HuH-7.5 (cell line): ENCODE results near the gene OPCML.

Source experiments
- DNase-seq: peaks from one replicate; pipeline ENCODE4 v3.0.0; 2011; ENCODE audit warnings: low spot score

Gene OPCML

GRCh38 chr11:132728026-132728425 is 804.3 kb downstream of the OPCML start:
- DNase-seq: no peak

GRCh38 chr11:132721526-132721925 is 810.8 kb downstream of the OPCML start:
- DNase-seq: no peak

DNA sequence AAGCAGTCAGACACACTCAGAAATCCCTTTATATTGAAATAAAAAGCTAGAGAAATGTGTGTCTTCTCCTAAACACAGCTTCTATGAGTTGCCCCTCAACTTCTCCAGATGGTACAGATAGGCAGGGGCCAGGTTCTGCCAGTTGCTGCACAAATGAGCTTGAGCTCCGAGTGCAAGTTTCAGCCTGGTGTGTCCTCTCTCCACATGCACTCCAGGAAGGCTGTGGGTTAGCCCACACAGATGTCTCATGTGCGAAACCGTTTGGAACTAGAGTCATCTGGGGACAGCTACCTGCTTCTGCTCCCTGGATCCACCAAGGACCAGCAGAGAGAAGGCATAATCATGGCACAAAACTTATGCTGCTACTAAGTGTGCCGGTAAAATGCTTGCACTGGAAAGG is 812.6 kb downstream of the OPCML start:
- no peak for DNase-seq

DNA sequence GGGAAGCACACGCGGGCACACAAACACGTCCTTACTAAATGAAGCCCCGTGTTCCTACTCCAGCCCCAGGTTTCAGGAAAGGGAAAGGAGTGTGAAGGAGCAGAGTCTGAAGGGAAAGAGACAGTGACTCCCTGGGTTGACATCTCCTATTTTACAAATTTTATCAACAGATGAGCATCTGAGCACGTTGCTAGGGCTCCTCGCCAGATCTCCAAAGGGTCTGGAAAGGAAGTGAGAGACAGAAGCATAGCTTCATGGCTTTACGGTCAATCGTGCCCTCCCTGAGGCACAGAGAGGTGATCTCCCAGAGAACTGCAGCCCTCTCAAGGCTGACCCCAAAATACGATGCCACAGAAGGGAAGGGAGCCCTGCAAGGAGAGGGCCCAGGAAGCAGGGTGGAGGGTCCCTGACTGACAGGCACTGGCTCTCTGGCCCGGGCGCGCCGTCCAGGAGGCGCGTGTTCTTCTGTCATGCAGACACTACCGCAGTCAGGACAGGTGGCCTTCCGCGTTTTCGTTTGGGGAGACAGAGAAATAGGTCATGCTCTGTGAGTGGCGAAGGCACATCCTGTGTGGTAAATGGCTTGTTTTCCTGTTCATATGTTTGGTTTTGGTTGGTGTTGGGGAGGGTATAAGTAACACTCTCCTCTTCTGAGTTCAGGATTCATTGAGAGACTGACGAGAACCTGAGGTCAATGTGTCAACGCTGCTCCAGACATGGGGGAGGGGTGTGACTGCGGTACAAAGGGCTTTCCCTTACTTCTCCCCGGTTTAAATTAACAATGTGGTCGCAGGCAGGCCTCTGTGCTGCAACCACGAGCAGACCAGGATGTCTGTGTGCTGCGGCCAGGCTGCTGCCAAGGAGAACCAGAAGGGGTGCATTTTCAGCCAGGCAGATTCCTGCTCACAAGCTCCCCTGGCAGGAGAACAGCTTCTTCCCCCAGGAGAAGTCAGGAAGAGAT is 813.3 kb downstream of the OPCML start:
- DNase-seq: no peak

DNA sequence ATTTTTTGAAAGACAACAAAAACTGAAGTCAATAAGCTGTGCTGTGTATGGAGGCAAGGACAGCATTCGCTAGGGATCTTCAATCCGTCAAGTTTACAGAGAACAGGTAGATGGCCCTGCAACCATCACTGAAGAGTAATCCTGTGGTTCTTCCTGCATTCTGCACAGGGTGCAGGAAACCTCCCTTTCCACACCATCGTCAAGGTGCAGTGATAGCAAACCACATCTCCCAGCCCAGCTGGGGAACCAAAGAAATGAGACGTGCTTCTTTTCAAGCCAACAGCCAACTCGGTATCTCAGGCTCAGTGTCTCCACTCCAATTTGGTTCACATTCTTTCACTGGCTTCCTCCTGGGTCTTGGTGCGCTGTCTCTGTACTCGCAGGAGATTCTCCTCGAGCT is 814.5 kb downstream of the OPCML start:
- DNase-seq: no peak

- no peak for DNase-seq
Measured at GRCh38 chr11:132716037-132716436, 816.3 kb downstream of the OPCML start.

DNA sequence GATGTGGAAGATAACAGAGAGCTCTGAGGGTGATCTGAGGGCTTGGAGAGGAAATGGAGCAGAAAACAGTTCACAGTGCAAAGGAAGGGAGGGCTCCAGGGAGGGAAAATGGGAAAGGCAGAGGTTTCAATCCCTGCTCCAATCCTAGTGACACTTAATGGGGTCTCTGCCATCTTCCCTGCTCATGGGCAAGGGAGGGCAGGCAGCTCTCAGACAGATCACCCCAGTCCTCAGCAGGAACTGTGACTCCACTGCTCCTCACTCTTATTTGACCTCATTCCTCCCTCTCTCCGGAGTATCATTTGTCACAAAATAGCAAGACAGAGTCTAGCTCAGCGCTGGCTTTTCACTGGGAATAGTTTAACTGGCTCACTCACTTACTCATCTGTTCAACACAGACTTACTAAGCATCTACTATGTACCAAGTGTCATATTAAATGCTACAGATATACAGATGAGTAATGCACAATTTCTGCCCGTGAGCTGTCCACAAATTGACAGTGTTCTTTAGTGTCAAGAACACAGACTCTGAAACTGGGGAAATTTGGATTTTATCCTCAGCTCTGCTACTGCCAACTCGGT is 817.4 kb downstream of the OPCML start:
- no peak for DNase-seq

DNA sequence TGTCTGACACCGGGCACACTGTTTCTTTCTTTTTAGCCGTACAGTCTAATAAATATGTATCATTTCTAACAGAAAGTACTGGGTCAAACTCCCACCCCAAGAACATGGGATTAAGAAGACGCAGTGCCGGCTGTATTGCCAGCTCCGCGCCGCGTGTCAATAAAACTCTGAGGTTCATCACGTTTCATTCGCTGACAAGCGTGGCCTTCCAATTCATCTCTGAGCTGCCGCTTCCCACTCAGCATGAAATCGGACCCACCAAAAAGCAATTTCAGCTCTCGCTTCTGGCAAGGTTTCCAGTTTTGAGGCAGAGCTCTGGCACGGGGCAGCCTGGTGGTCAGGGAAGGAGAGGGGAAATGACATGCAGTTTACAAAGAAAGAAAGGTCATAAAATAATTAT is 819.8 kb downstream of the OPCML start:
- no peak for DNase-seq

- DNase-seq: no peak
Measured at GRCh38 chr11:132704781-132705375, 827.4 kb downstream of the OPCML start.

DNA sequence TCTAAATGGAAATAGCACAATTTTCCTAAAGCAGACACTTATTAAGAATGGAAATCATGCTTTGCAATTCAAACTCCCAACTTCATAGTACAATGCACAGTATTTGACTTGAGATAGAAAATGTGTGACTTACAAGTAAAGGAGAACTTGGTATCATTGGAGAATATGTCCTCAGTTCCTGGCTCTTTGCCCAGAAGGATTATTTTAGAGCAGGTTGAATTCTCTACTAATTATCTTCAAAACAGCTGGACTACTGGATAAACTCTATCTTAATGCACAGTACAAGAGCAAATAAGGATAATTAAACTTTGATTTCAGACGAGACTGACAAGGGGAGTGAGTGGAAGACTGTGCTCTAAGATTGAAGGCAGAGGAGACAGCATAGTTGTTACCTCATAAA is 839.4 kb downstream of the OPCML start:
- DNase-seq: no peak

DNA sequence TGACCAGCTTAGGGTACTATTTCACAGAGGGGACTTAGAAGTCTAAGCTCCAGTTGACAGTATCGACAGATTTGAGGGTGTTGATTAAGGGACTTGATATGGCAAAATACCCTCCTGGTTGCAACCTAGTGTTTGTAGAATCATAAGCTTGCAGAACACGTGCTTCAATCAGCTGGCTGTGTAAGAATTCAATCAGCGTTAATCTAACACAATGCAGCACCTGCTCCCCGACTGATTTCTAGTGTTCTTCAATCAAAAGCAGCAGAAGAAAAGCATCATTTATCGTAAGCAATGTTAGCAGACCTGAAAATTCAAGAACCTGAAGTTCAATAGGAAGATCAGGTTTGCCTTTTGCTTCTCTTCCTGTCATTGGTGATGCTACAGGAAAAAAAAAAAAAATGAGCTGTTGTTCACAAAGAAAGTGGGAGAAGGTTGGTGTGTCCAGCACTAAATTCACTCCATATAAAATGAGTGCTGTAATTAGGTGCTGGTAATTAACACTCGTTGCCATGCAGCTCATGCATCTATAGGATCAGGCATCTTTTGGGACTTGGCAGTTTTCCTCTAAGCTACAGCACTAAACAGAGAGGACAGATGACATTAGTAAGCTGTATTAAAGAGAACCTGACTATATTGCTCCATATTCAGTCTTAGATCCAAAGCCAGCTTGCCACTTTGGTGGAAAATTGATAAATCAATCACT is 840.3 kb downstream of the OPCML start:
- DNase-seq: no peak

GRCh38 chr11:132686886-132687285 is 845.4 kb downstream of the OPCML start:
- no peak for DNase-seq

DNA sequence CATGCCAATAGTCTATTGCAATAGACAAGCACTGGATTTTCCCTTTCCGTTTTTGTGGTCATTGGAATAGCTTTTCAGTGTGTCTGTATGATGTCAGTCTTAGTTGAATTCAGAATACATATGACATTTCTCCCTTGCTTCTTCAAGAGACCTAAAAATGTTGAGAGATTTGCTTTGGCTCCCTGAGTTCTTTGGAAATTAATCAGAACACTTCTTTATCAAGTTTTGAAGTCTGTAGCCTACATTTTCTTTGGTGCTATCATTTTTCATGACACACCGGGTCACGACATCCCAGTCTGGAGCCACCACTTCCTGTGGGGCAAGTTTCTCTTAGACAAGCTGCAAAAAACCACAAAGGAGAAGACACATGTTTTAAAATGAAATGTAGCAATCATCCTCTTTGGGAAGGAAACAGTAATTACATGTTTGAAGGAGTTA is 847.1 kb downstream of the OPCML start:
- DNase-seq: no peak

DNA sequence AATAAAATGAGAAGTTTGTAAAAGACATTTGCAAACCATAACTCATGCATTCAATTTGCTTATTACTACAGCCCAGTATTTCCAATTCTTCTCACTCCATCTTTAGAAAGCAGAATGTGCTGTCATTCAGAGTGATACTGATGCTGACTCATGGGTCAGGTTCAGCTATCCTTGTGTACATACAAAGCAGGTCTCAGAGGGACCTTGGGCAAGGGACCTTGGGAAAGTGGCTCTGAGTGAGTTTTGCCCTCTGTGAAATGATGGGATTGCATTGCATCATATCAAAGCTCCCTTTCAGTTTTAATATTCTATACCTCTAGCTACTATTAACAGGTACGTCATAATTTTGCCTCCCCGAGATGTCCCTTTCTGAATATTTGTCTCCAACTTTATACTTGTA is 848.7 kb downstream of the OPCML start:
- no peak for DNase-seq

DNA sequence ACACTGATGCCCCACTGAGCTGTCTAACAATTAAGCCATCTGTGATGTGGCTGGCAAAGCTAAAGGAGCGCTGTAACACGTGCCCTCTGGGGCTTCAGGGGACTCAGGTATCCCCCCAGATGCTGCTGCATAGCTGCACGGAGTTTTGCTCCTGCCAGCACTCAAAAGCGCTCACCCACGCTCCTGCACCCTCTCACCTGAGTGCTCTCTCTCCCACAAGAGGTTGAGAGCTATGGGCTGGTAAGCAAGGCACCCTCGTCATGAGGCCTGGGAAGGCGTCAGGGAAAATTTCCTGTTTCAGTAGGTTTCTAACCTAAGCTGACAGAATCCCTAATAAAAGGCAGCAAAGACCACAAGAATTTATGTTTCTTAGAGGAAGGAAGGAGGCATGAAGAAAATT is 850.3 kb downstream of the OPCML start:
- DNase-seq: no peak

DNA sequence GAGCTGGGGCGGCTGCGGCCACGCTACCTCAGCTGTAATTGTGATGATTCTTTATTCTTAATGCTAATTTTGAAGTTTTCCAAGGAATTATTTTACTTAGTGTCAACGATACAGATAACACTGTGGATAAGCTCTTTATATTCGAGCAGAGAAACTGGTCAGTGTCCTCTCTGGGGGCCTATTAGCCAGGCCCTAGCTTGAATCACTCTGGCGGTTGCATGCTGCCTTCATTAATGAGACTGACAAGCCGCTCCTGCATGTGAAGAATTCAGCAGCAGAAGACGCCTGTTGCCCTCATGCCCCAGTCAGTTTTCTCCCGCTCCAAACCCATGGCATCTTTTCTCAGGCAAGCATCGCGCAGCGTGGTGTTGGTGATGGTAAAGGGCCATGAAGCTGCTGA is 851.7 kb downstream of the OPCML start:
- DNase-seq: no peak

- DNase-seq: no peak
Measured at GRCh38 chr11:132674151-132674550, 858.1 kb downstream of the OPCML start.

GRCh38 chr11:132671851-132672370 is 860.4 kb downstream of the OPCML start:
- DNase-seq: no peak

DNA sequence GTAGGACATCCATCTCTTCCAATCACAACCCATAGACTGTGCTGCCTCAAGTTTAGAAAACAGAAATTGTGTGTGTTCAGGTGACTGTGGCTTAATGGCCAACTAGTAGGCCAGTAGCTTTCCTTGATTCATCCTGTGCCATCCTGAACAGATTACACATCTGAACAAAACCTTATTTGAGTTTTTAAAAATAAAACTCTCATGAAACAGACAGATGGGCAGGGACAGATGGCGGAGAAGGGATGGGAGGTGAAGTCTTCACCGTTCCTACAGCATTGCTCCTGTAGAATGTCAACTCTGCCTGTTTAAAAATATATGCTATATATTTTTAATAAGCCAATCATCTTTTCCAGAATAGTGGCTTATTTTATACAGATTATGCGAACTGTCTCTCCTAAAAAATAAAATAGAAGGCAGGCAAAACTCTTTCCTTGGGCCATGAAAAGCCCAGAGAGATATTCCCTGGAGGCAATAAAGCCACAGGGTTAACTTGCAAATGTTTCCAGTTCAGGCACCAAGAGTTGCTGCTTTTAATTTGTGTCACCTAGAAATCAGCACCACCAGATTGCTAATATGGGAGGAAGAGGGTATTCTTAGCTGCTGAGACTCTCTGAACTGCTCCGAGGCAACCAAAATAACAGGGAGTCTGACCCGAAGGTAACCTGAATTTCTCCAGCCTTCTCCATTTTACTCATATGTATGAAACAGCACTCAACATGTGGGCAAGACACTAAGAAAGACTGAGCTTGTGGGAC is 861.2 kb downstream of the OPCML start:
- DNase-seq: no peak

DNA sequence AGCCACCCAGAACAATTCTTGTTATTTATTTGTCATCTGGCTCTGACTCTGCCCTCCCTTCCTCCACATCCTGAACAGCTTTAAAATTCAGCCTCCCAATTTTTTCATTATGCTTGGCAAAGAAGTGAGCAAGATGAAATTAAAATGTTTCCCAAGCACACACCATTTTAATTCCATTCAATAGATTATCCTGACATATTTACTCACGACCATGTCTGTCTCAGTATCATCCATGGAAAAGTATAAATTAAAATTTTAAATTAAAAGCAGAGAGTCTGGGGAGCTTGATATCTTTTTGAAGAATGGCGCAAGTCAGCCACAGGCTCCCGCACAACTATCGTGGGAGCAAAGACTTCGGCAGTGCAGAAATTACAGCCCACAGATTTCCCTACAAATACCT is 862.4 kb downstream of the OPCML start:
- no peak for DNase-seq

- no peak for DNase-seq
Measured at GRCh38 chr11:132665205-132665604, 867.1 kb downstream of the OPCML start.

- no peak for DNase-seq
Measured at GRCh38 chr11:132658696-132659095, 873.6 kb downstream of the OPCML start.
